HCT116 (cell line): ENCODE results near the gene GPR146. TPM values are rescaled to one million over a fixed set of nuclear protein-coding genes. Genes with fewer than 3 reads are reported as not detected.
"Not testable (repeated sequence)": the region's sequence is repeated elsewhere in the genome, so short reads cannot be mapped to it uniquely, and the experiment has no call there.

Source experiments
- ATAC-seq: fragments of 200-7000 bp; cut with Tn5 transposase; 2 replicates; pipeline ENCODE4 v1.9.1; 2020; ENCODE audit warnings: mild to moderate bottlenecking, moderate library complexity
- BruUV-seq: library from RNA; stranded (reverse); fragments of 400-500 nt; replicated peaks from 2 replicates; lab custom pipeline; 2021; lab: Mats Ljungman, UMichigan
- CTCF ChIA-PET: fragments of 300-600 bp; sonication (Branson Sonifier 250); formaldehyde crosslinking; loops from one replicate; lab custom pipeline; 2021; ENCODE audit warnings: antibody characterized with exemption; lab: Charles Lee
- POLR2A ChIA-PET: fragments of 300-600, 350-600 bp; sonication (Branson Sonifier 250); formaldehyde crosslinking; loops from one replicate; lab custom pipeline; 2021; ENCODE audit warnings: antibody characterized with exemption; lab: Charles Lee
- RAD21 ChIA-PET, 2 experiments: fragments of 300-600 bp; sonication (Branson Sonifier 250); formaldehyde crosslinking; loops; one replicate each; lab custom pipeline; 2023; ENCODE audit warnings: low total read pairs in 2 of 2; ENCODE audit not compliant: uncharacterized antibody in 2 of 2, unreplicated experiment in 2 of 2, low non-redundant PET in 1 of 2; lab: Charles Lee
- DNase-seq: peaks from one replicate; pipeline ENCODE4 v3.0.0-alpha.2; 2010; ENCODE audit warnings: low read depth, low spot score
- H2AFZ ChIP-seq: fragments of 200-600 bp; shearing (Covaris generic), sonication (generic); 2 replicates; pipeline ENCODE4 v1.6.1; 2017; ENCODE audit warnings: low read depth, mixed run types, mixed read lengths, antibody characterized with exemption, low read length; ENCODE audit not compliant: poor library complexity, severe bottlenecking
- H3K27ac ChIP-seq: 2 replicates; pipeline ENCODE4 v1.5.1; 2012; ENCODE audit warnings: low read depth, low read length
- H3K27me3 ChIP-seq: fragments of 200-600 bp; sonication (generic); 2 replicates; pipeline ENCODE4 v1.6.1; 2016; ENCODE audit warnings: mixed run types, low read length, mixed read lengths; ENCODE audit not compliant: insufficient read depth
- H3K36me3 ChIP-seq, 2 experiments: fragments of 200-500 bp in 1 of 2; fragments of 200-600 bp in 1 of 2; sonication (Bioruptor generic) in 1 of 2; sonication (generic) in 1 of 2; 2 replicates each; pipeline versions ENCODE4 v1.5.1 to v1.6.1; 2014 to 2016; ENCODE audit warnings: low read length in 2 of 2, inconsistent platforms in 1 of 2, mixed read lengths in 1 of 2, mixed run types in 1 of 2; ENCODE audit not compliant: insufficient read depth in 2 of 2, control insufficient read depth in 1 of 2
- H3K4me1 ChIP-seq, 2 experiments: fragments of 200-600 bp in 1 of 2; sonication (generic) in 1 of 2; 2 replicates each; pipeline versions ENCODE4 v1.5.1 to v1.6.1; 2012 to 2017; ENCODE audit warnings: low read length in 2 of 2, inconsistent platforms in 1 of 2, mild to moderate bottlenecking in 1 of 2, mixed read lengths in 1 of 2, mixed run types in 1 of 2, moderate library complexity in 1 of 2; ENCODE audit not compliant: insufficient read depth in 2 of 2, control insufficient read depth in 1 of 2
- H3K4me2 ChIP-seq: fragments of 200-600 bp; sonication (generic); 2 replicates; pipeline ENCODE4 v1.6.1; 2017; ENCODE audit warnings: mixed run types, low read length, mixed read lengths
- H3K4me3 ChIP-seq, 2 experiments: fragments of 200-600 bp in 1 of 2; sonication (generic) in 1 of 2; replicated peaks in 1 of 2; 2 replicates each; pipeline ENCODE4 v1.5.1; 2011 to 2016; ENCODE audit warnings: low read length in 2 of 2, control low read depth in 1 of 2, low read depth in 1 of 2, mild to moderate bottlenecking in 1 of 2, mixed read lengths in 1 of 2, mixed run types in 1 of 2
- H3K79me2 ChIP-seq: fragments of 200-600 bp; sonication (generic); 2 replicates; pipeline ENCODE4 v1.6.1; 2017; ENCODE audit warnings: mild to moderate bottlenecking, mixed run types, low read length, moderate library complexity, mixed read lengths; ENCODE audit not compliant: insufficient read depth
- H3K9ac ChIP-seq: fragments of 200-600 bp; sonication (generic); 2 replicates; pipeline ENCODE4 v1.6.1; 2016; ENCODE audit warnings: low read length, mixed read lengths
- H3K9me2 ChIP-seq: fragments of 200-600 bp; sonication (generic), shearing (Covaris generic); 2 replicates; pipeline ENCODE4 v1.6.1; 2017; ENCODE audit warnings: mixed run types, mild to moderate bottlenecking, moderate library complexity; ENCODE audit not compliant: insufficient read depth
- H3K9me3 ChIP-seq, 2 experiments: fragments of 200-500 bp in 1 of 2; fragments of 200-600 bp in 1 of 2; sonication (Bioruptor generic) in 1 of 2; sonication (generic) in 1 of 2; 2 replicates each; pipeline ENCODE4 v1.6.1; 2014 to 2017; ENCODE audit warnings: low read length in 2 of 2, mixed read lengths in 2 of 2, inconsistent platforms in 1 of 2, low read depth in 1 of 2, mild to moderate bottlenecking in 1 of 2, mixed run types in 1 of 2, moderate library complexity in 1 of 2; ENCODE audit not compliant: control insufficient read depth in 1 of 2, insufficient read depth in 1 of 2
- H4K20me1 ChIP-seq: fragments of 200-600 bp; sonication (generic), shearing (Covaris generic); 2 replicates; pipeline ENCODE4 v1.6.1; 2017; ENCODE audit warnings: mixed run types, mild to moderate bottlenecking, moderate library complexity; ENCODE audit not compliant: insufficient read depth
- intact Hi-C: fragments of 100-400 bp; cut with micrococcal nuclease; formaldehyde crosslinking; loops from 2 replicates; pipeline ENCODE4 v1.10.0; 2022
- total RNA-seq: library from RNA; stranded (reverse); gene quantifications from one replicate; pipeline ENCODE4 v1.2.1, GENCODE V29; 2021; ENCODE audit not compliant: unreplicated experiment
- TF ChIP-seq, protein P1 (sequence below): IDR thresholded peaks from 2 replicates; pipeline ENCODE4 v1.6.1; 2011; ENCODE audit warnings: mild to moderate bottlenecking, low read length, moderate library complexity; ENCODE audit not compliant: insufficient replicate concordance; ENCODE audit errors: extremely low read depth

Gene GPR146
- total RNA-seq, 1 experiment from 2014 or later: 2.4 TPM

DNA sequence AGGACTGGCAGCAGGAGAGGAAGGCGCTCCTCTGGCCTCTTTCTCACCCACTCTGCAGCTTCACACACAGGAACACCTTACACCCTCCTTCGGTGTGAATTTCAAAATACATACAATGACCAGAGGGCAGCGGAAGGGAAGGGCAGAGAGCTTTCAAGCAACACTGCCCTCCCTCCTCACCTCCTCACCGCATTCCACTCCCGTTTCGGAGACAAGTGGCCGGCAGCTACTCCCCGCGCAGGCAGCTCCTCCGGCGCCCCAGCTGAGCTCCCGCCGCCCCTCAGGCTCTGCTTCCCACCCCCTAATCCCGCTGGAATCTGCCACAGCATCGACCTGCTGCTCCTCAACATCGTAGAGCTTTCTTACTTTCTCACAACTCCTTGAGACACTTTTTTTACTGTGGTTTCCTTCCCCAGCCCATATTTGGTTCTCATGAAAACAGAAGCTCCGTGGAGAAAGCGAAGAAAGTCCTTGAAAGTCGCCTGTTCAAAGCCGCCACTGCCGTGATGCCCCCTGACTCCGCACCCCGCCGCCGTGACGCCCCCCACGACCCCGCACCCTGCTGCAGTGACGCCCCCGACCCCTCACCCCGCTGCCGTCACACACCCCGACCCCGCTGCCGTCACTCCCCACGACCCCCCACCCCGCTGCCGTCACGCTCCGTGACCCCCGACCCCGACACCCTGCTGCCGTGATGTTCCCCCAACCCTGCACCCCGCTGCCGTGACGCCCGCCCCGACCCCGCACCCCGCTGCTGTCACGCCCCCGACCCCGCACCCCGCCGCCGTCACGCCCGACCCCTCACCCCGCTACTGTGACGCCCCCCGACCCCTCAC is 29.0 kb downstream of the GPR146 start (continued):
- TF ChIP-seq, protein P1, sequence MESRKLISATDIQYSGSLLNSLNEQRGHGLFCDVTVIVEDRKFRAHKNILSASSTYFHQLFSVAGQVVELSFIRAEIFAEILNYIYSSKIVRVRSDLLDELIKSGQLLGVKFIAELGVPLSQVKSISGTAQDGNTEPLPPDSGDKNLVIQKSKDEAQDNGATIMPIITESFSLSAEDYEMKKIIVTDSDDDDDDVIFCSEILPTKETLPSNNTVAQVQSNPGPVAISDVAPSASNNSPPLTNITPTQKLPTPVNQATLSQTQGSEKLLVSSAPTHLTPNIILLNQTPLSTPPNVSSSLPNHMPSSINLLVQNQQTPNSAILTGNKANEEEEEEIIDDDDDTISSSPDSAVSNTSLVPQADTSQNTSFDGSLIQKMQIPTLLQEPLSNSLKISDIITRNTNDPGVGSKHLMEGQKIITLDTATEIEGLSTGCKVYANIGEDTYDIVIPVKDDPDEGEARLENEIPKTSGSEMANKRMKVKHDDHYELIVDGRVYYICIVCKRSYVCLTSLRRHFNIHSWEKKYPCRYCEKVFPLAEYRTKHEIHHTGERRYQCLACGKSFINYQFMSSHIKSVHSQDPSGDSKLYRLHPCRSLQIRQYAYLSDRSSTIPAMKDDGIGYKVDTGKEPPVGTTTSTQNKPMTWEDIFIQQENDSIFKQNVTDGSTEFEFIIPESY: no peak

DNA sequence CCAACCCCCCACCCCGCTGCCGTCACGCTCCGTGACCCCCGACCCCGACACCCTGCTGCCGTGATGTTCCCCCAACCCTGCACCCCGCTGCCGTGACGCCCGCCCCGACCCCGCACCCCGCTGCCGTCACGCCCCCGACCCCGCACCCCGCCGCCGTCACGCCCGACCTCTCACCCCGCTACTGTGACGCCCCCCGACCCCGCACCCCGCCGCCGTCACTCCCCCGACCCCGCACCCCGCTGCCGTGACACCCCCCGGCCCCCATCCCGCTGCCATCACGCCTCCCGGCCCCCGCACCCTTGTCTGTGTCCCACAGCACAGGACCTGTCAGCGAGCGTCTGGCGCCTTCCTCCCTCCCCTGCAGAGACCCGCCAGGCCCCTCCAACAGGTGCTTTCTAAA is 29.7 kb downstream of the GPR146 start:
- DNase-seq, H3K79me2 ChIP-seq, H3K27ac ChIP-seq, H3K4me1 ChIP-seq, H3K36me3 ChIP-seq, H2AFZ ChIP-seq, H3K9ac ChIP-seq, H3K4me2 ChIP-seq, H3K9me2 ChIP-seq, RAD21 ChIA-PET, H3K4me3 ChIP-seq, ATAC-seq, BruUV-seq, intact Hi-C loops, H3K9me3 ChIP-seq, H3K27me3 ChIP-seq, H4K20me1 ChIP-seq, POLR2A ChIA-PET, CTCF ChIA-PET: not testable (repeated sequence)
